ENCODE data around the gene RABGAP1L. TPM values are rescaled to one million over a fixed set of nuclear protein-coding genes. Genes with fewer than 3 reads are reported as not detected.

The RABGAP1L gene
- total RNA-seq, 1 donor from 2014 or later: 80.6 TPM

DNA sequence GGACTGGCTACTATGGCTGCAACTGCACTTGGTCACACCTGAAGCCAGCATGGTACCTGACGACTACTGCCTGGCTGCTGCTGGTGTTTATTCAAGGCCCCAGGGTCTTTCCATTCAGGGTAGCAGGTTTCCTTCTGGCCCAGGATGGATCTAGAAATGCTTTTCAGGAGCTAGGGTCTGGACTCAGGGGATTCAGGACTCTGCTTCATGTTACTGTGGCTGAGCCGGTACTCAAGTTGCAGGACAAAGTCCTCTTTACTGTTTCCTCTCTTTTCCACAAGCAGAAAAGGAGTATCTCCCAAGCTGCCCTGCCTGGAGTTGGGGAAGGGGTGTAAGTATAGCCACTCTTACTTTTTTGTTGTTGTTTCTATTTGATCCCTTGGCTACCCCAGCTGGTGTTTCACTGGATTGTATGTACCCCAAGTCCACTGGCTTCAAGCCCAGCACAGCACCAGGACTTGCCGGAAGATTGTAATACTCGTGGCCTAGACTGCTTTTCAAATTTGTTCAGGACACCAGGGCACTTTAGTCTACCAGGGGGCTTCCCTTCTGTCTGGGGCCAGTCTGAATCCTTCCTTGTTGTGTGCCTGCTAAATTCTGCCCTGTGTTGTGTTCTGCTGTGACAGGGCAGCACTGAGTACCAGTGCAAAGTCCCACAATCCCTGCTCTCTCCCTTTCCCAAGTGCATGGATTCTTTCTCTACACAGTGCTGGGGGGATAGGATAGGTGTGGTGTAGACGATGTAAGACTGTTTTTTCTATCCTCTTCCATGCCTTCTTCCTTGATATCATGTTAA, 536.9 kb downstream of the RABGAP1L start:
- no peaks in the 10 kb centered on the region for H3K4me1 ChIP-seq
- no peaks in the 10 kb centered on the region for H3K9me3 ChIP-seq
- no peaks in the 10 kb centered on the region for H3K27me3 ChIP-seq
- ATAC-seq (no peak), DNase-seq (no peak)
- intact Hi-C loops (cut with DNase I): no loop called here
- TF ChIP-seq, protein P1, sequence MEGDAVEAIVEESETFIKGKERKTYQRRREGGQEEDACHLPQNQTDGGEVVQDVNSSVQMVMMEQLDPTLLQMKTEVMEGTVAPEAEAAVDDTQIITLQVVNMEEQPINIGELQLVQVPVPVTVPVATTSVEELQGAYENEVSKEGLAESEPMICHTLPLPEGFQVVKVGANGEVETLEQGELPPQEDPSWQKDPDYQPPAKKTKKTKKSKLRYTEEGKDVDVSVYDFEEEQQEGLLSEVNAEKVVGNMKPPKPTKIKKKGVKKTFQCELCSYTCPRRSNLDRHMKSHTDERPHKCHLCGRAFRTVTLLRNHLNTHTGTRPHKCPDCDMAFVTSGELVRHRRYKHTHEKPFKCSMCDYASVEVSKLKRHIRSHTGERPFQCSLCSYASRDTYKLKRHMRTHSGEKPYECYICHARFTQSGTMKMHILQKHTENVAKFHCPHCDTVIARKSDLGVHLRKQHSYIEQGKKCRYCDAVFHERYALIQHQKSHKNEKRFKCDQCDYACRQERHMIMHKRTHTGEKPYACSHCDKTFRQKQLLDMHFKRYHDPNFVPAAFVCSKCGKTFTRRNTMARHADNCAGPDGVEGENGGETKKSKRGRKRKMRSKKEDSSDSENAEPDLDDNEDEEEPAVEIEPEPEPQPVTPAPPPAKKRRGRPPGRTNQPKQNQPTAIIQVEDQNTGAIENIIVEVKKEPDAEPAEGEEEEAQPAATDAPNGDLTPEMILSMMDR (IDR thresholded peaks at IDR 0.05): no peak
- H3K4me3 ChIP-seq: no peak overlapping the region
- no peak overlapping the region for H3K27ac ChIP-seq
- no peaks in the 10 kb centered on the region for H3K36me3 ChIP-seq

DNA sequence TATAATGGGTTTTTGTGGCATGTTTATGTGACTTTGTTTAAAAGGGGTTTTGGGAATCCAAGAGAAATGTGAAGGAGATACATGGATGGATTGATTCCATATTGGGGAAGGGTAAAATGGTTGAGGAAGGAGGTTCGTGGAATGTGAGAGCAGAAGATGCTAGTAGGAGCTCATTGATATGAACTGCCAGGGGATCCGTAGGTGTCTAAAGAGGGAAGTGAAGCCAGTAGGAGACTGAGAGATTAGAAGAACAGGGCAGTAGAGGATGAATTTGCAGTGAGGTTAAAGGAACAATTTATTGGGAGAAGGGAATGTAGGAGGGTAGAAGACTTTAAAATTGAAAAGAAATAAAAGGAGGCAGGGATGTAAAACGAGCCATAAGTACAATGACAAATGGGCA, 541.0 kb downstream of the RABGAP1L start:
- Histone ChIP-seq H3K27me3 (no peaks in the 10 kb centered on the region), H3K4me1 (no peaks in the 10 kb centered on the region), H3K36me3 (no peaks in the 10 kb centered on the region), H3K27ac (no peak overlapping the region), H3K9me3 (no peaks in the 10 kb centered on the region), H3K4me3 (no peak overlapping the region)
- DNase-seq: no peak
- ATAC-seq: no peak
- TF ChIP-seq, protein P1 (IDR thresholded peaks at IDR 0.05): no peak
- intact Hi-C loops (cut with DNase I): no loop called here

DNA sequence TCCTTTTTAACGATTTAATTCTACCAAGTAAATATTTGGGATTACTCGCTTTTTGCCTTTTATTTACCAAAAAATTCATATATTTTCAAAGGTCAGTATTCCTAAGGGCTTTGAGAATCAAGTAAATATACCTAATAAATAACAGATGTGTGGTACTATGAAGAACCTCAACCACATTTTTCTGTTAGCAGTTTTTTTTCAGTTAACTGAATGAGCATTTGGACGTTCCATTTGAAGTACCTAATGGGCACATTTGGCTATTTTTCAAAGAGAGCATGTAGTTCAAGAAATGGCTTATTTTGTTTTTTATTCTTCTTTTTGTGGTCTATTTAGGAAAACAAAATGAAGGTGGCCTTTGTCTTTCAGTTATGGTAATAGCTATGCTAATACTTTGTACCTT, 541.5 kb downstream of the RABGAP1L start:
- TF ChIP-seq, protein P1 (IDR thresholded peaks at IDR 0.05): no peak
- H3K4me3 ChIP-seq: no peak overlapping the region
- intact Hi-C loops (cut with DNase I): no loop called here
- H3K36me3 ChIP-seq: no peaks in the 10 kb centered on the region
- ATAC-seq (no peak), DNase-seq (no peak)
- no peaks in the 10 kb centered on the region for H3K4me1 ChIP-seq
- no peaks in the 10 kb centered on the region for H3K27me3 ChIP-seq
- no peak overlapping the region for H3K27ac ChIP-seq
- no peaks in the 10 kb centered on the region for H3K9me3 ChIP-seq

DNA sequence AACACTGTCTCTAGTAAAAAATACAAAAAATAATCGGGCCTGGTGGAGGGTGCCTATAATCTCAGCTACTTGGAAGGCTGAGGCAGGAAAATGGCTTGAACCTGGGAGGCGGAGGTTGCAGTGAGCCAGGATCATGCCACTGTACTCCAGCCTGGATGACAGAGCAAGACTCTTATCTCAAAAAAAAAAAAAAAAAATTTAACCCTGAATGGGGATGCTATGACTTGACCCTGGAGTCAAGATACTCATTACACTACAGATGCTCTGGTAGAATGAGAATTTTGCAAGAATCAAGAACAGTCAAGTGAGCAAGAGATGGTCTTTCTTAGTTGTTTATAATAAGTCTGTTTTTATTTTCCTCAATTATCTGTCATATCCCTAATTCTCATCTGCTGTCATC, 542.2 kb downstream of the RABGAP1L start:
- TF ChIP-seq, protein P1 (IDR thresholded peaks at IDR 0.05): no peak
- no peaks in the 10 kb centered on the region for H3K36me3 ChIP-seq
- no peaks in the 10 kb centered on the region for H3K27me3 ChIP-seq
- no peak overlapping the region for H3K4me3 ChIP-seq
- ATAC-seq (no peak), DNase-seq (no peak)
- H3K9me3 ChIP-seq: no peaks in the 10 kb centered on the region
- no peaks in the 10 kb centered on the region for H3K4me1 ChIP-seq
- intact Hi-C loops (cut with DNase I): no loop called here
- H3K27ac ChIP-seq: no peak overlapping the region

DNA sequence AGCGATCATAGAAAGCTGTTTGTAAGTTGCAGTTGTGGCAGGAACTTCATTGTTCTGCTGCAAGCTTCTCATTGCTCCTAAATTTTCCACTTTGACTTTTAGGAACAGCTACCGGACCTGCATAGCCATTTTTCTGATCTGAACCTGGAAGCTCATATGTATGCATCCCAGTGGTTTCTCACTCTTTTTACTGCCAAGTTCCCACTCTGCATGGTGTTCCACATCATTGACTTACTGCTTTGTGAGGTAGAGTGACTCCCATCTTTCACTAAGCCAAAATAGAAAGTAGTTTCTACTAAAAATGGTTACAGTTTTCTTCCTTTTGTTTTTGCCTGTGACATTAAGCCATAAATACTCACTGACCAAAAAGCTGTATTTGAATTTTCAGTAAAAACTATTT, 542.7 kb downstream of the RABGAP1L start:
- Histone ChIP-seq H3K36me3 (no peaks in the 10 kb centered on the region), H3K4me1 (no peaks in the 10 kb centered on the region), H3K27me3 (no peaks in the 10 kb centered on the region), H3K27ac (no peak overlapping the region), H3K4me3 (no peak overlapping the region), H3K9me3 (no peaks in the 10 kb centered on the region)
- DNase-seq: no peak
- TF ChIP-seq, protein P1 (IDR thresholded peaks at IDR 0.05): no peak
- intact Hi-C loops (cut with DNase I): no loop called here
- ATAC-seq: no peak
